ENCODE data around the gene C17orf67.
"Not testable (repeated sequence)": the region's sequence is repeated elsewhere in the genome, so short reads cannot be mapped to it uniquely, and the experiment has no call there.

The C17orf67 gene

DNA sequence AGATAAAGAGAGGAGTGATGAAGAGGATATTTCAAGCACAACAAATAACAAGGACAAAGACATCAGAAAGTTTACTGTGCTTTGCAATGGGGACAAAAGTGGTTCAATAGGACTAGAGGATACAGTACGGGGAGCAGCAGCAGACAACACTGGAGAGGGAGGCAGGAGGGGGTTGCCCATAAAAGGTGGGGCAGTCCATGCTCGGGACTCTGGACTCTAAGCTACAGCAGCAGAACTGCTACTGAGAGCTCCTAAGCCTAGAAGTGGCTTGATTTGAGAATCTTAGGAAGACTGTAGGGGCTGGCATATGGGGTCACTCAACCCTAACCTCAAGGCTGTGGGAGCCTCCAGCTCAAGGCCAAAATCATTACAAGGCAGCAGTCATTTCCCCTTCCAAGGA, 62.2 kb downstream of the C17orf67 start:
- no peak for DNase-seq (ENCODE audit: low spot score)
- POLR2A ChIA-PET (ENCODE audit: low non-redundant PET): no interaction called here
- no peak overlapping the region for H3K27ac ChIP-seq
- CTCF ChIA-PET: interaction anchor here (2.6 kb wide), 1 partner anchor 8 kb away, joined by 15 read pairs; no protein-coding TSS in a partner anchor
- TF ChIP-seq, protein P1, sequence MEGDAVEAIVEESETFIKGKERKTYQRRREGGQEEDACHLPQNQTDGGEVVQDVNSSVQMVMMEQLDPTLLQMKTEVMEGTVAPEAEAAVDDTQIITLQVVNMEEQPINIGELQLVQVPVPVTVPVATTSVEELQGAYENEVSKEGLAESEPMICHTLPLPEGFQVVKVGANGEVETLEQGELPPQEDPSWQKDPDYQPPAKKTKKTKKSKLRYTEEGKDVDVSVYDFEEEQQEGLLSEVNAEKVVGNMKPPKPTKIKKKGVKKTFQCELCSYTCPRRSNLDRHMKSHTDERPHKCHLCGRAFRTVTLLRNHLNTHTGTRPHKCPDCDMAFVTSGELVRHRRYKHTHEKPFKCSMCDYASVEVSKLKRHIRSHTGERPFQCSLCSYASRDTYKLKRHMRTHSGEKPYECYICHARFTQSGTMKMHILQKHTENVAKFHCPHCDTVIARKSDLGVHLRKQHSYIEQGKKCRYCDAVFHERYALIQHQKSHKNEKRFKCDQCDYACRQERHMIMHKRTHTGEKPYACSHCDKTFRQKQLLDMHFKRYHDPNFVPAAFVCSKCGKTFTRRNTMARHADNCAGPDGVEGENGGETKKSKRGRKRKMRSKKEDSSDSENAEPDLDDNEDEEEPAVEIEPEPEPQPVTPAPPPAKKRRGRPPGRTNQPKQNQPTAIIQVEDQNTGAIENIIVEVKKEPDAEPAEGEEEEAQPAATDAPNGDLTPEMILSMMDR (conservative IDR thresholded peaks at IDR 0.05; ENCODE audit: low read depth): no peak

DNA sequence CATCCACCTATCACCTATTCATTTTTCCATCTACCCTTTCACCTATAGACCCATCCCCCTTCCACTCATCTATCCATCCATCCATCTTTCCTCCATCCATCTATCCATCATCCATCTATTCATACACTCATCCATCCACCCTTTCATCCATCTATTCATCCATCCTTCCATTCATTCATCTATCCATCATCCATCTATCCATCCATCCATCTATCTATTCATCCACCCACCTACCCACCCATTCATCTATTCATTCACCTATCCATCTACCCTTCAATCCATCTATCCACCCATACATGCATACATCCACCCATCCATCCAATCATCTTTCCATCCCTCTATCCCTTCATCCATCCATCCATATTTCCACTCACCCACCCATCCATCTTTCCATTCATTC, 63.3 kb downstream of the C17orf67 start:
- CTCF ChIA-PET: interaction anchor here (2.6 kb wide), 1 partner anchor 10 kb away, joined by 15 read pairs; no protein-coding TSS in a partner anchor
- TF ChIP-seq, protein P1 (conservative IDR thresholded peaks at IDR 0.05; ENCODE audit: low read depth): no peak
- H3K27ac ChIP-seq: no peak overlapping the region
- POLR2A ChIA-PET (ENCODE audit: low non-redundant PET): interaction anchor here (0.6 kb wide), 1 partner anchor 13 kb away, joined by 5 read pairs; no protein-coding TSS in a partner anchor
- DNase-seq (ENCODE audit: low spot score): no peak

DNA sequence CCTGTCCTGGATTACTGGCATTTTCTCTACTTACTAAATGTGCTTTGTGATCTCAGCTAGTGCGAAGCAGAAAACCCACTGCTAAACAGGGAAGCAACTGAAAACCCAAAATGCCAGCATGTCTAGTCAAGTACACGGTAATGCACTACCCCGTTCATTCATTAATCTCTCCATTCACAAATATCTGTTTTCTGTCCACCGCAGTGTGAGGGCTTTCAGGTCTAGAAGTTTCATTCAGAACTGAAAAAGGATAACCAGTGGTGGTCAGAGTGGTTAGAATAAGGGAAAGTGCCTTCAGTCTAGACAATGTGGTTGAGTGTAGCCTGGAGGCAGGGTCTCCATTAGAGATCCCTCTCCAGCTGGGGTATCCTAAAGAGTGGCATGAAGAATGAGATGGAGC, 68.3 kb downstream of the C17orf67 start:
- POLR2A ChIA-PET (ENCODE audit: low non-redundant PET): no interaction called here
- CTCF ChIA-PET: interaction anchor here (1.0 to 1.7 kb wide), 2 partner anchors 15 to 49 kb away, joined by 4 to 5 read pairs; no protein-coding TSS in a partner anchor
- no peak overlapping the region for H3K27ac ChIP-seq
- TF ChIP-seq, protein P1 (conservative IDR thresholded peaks at IDR 0.05; ENCODE audit: low read depth): no peak
- no peak for DNase-seq (ENCODE audit: low spot score)

DNA sequence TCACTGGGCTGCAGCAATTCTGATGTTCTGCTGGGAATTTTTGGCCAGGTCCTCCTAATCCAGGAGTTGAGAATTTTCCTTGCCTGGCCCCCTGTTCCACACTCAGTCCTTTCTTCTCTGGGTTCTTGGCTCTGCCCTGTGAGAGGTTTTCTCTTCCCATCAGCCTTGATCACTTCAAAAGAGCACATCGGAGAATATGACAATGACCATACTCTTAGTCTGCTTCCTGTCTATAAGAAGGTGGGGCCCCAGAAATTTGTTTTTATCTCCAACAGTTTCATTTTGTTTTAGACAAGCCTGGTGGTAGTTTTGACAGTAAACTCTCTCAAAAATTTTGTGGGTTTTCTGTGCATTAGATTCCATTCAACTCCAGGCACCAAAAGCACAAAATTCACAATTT, 70.7 kb downstream of the C17orf67 start:
- TF ChIP-seq, protein P1 (conservative IDR thresholded peaks at IDR 0.05; ENCODE audit: low read depth): no peak
- ChIA-PET CTCF (no interaction called here), POLR2A (ENCODE audit: low non-redundant PET) (no interaction called here)
- no peak for DNase-seq (ENCODE audit: low spot score)
- H3K27ac ChIP-seq: no peak overlapping the region

DNA sequence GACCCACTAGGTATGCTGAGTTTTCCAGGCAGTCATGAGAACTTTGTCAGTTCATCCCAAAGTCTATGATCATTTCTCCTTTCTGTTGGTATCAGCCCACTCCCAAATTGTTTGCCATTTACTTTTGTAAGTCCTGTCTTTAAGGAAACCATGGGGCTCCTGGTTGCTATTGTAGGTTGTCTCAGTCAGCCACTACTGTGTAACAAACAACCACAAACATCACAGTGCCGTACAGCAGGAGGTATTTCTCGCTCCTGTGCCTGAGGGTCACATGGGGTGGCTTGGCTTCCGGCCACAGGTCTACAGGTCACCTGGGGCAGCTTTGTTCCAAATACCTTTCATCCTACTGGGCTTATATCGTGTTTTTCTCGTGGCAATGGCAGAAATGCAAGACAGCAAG, 71.6 kb downstream of the C17orf67 start:
- ChIA-PET CTCF (no interaction called here), POLR2A (ENCODE audit: low non-redundant PET) (no interaction called here)
- H3K27ac ChIP-seq: no peak overlapping the region
- DNase-seq (ENCODE audit: low spot score): no peak
- TF ChIP-seq, protein P1 (conservative IDR thresholded peaks at IDR 0.05; ENCODE audit: low read depth): no peak

DNA sequence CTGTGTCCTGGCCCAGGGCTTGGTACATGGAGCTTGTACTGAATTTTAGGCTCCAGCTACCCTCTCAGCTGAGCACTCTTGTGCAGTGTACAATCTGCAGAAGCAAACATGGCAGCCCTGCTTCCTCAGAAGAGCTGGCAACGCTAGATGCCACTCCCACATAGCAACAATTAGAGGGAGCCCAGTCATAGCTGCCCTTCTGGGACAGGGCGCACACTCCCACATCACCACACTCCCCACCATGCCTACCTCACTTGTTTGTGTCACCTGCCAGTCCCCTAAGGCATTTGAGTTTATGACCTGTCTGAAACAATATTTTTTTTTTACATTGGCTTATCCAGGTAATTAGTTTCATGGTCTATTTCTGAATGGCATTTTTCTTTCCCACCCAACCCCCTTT, 72.3 kb downstream of the C17orf67 start:
- POLR2A ChIA-PET (ENCODE audit: low non-redundant PET): no interaction called here
- DNase-seq (ENCODE audit: low spot score): no peak
- CTCF ChIA-PET: interaction anchor here (0.7 kb wide), 1 partner anchor 45 kb away, joined by 3 read pairs; no protein-coding TSS in a partner anchor

DNA sequence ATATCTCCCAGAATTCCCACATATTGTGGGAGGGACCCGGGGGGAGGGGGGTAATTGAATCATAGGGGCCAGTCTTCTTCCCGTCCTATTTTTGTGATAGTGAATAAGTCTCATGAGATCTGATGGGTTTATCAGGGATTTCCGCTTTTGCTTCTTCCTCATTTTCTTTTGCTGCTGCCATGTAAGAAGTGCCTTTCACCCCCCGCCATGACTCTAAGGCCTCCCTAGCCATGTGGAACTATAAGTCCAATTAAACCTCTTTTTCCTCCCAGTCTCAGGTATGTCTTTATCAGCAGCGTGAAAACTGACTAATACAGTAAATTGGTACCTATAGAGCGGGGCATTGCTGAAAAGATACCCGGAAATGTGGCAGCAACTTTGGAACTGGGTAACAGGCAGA, 76.1 kb downstream of the C17orf67 start:
- DNase-seq (ENCODE audit: low spot score); POLR2A ChIA-PET (ENCODE audit: low non-redundant PET); CTCF ChIA-PET; H3K27ac ChIP-seq: not testable (repeated sequence)

More for the DNA sequence above, 72.3 kb downstream of the C17orf67 start:
- H3K27ac ChIP-seq: no peak overlapping the region
- TF ChIP-seq, protein P1 (conservative IDR thresholded peaks at IDR 0.05; ENCODE audit: low read depth): no peak
